SK-N-MC (cell line): Measurements from ENCODE around the gene IGF2BP2.

Experiments used
- EZH2 ChIP-seq: fragments of 200-600 bp; sonication (generic); IDR thresholded peaks from one replicate; pipeline ENCODE4 v1.6.1; 2017; ENCODE audit warnings: antibody characterized with exemption
- FOXP2 ChIP-seq: optimal IDR thresholded peaks from 2 replicates; pipeline ENCODE3; 2011; ENCODE audit warnings: mild to moderate bottlenecking, moderate library complexity; ENCODE audit not compliant: insufficient read depth; ENCODE audit errors: extremely low read length, control extremely low read depth
- POLR2AphosphoS5 ChIP-seq: IDR thresholded peaks from 2 replicates; pipeline ENCODE4 v1.6.1; 2012; ENCODE audit warnings: mild to moderate bottlenecking, low read depth, low read length, borderline replicate concordance

DNA sequence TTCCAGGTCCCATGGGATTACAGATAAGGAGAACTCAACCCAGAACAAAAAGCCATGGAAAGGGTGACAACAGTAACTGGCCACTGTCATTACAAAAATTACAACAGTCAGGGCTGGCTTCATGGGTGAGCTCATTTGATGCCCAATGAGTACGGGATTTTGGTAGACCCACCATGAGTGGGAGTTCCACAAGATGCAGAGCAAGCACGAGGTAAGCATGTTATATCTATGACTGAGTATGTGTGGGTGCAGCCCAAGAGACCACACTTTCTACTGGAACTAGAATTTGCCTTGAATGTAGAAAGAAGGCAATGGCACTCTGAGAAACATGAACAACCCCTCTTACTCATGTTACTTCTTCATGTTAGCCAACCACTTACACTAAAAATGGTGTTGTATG is 83.3 kb downstream of the IGF2BP2 start:
- TF ChIP-seq POLR2AphosphoS5 (no peak), EZH2 (no peak), FOXP2 (no peak)
